ENCODE measurements around the gene JAZF1.

The JAZF1 gene

GRCh38 chr7:28078036-28078901 is 102.3 kb downstream of the JAZF1 start:
- peaks cover 54% of the 10 kb centered on the region for H3K79me2 ChIP-seq (ENCODE audit: control insufficient read depth, low read length)
- 0 out of 2 replicates have a peak, but pooled peaks cover 4% of the 10 kb centered on the region for H3F3A ChIP-seq (ENCODE audit: control insufficient read depth, insufficient read depth)
- no peak overlapping the region for H3K4me2 ChIP-seq (ENCODE audit: low read length)
- no peak for TF ChIP-seq EZH2phosphoT487 (IDR thresholded peaks at IDR 0.05; ENCODE audit: borderline replicate concordance, low read length)
- TF ChIP-seq CTCF (IDR thresholded peaks at IDR 0.05; ENCODE audit: low read depth, low read length, poor library complexity, severe bottlenecking): peak; percentile 100
- H3K27me3 ChIP-seq (ENCODE audit: control insufficient read depth, low read length): no peaks in the 10 kb centered on the region
- no peaks in the 10 kb centered on the region for H3K36me3 ChIP-seq (ENCODE audit: control insufficient read depth, low read length)
- H3K9me3 ChIP-seq (ENCODE audit: control insufficient read depth, insufficient read depth, low read length): no peaks in the 10 kb centered on the region
- no peaks in the 10 kb centered on the region for H3K9me2 ChIP-seq (replicated peaks; ENCODE audit: control insufficient read depth, low read length)
- no peak overlapping the region for H3K4me3 ChIP-seq (ENCODE audit: low read length)
- H3K27ac ChIP-seq (ENCODE audit: low read depth, low read length): no peak overlapping the region
- peaks cover 5% of the 10 kb centered on the region; the same call in 1 of the 2 replicates for H3K4me1 ChIP-seq (ENCODE audit: control insufficient read depth, low read length)
- peaks cover 12% of the 10 kb centered on the region; the same call in 1 of the 2 replicates for H4K20me1 ChIP-seq (ENCODE audit: control insufficient read depth, insufficient read depth, low read depth, low read length)

- no peak overlapping the region for H3K4me2 ChIP-seq (ENCODE audit: low read length)
- H3K4me3 ChIP-seq (ENCODE audit: low read length): no peak overlapping the region
- no peak for TF ChIP-seq CTCF (IDR thresholded peaks at IDR 0.05; ENCODE audit: low read depth, low read length, poor library complexity, severe bottlenecking)
- TF ChIP-seq EZH2phosphoT487 (IDR thresholded peaks at IDR 0.05; ENCODE audit: borderline replicate concordance, low read length): no peak
- H3K9me2 ChIP-seq (replicated peaks; ENCODE audit: control insufficient read depth, low read length): no peaks in the 10 kb centered on the region
- H3K27ac ChIP-seq (ENCODE audit: low read depth, low read length): no peak overlapping the region
- H3F3A ChIP-seq (ENCODE audit: control insufficient read depth, insufficient read depth): 0 out of 2 replicates have a peak, but pooled peaks cover 4% of the 10 kb centered on the region
- H4K20me1 ChIP-seq (ENCODE audit: control insufficient read depth, insufficient read depth, low read depth, low read length): peaks cover 11% of the 10 kb centered on the region; the same call in 1 of the 2 replicates
- no peaks in the 10 kb centered on the region for H3K27me3 ChIP-seq (ENCODE audit: control insufficient read depth, low read length)
- H3K4me1 ChIP-seq (ENCODE audit: control insufficient read depth, low read length): peaks cover 5% of the 10 kb centered on the region; the same call in 1 of the 2 replicates
- no peaks in the 10 kb centered on the region for H3K36me3 ChIP-seq (ENCODE audit: control insufficient read depth, low read length)
- H3K79me2 ChIP-seq (ENCODE audit: control insufficient read depth, low read length): peaks cover 53% of the 10 kb centered on the region
- no peaks in the 10 kb centered on the region for H3K9me3 ChIP-seq (ENCODE audit: control insufficient read depth, insufficient read depth, low read length)
These were observed 103.0 kb downstream of the JAZF1 start for GRCh38 chr7:28077616-28078015.

- no peaks in the 10 kb centered on the region for H3K9me3 ChIP-seq (ENCODE audit: control insufficient read depth, insufficient read depth, low read length)
- peaks cover 11% of the 10 kb centered on the region; the same call in 1 of the 2 replicates for H4K20me1 ChIP-seq (ENCODE audit: control insufficient read depth, insufficient read depth, low read depth, low read length)
- H3K9me2 ChIP-seq (replicated peaks; ENCODE audit: control insufficient read depth, low read length): no peaks in the 10 kb centered on the region
- 0 out of 2 replicates have a peak, but pooled peaks cover 4% of the 10 kb centered on the region for H3F3A ChIP-seq (ENCODE audit: control insufficient read depth, insufficient read depth)
- TF ChIP-seq EZH2phosphoT487 (IDR thresholded peaks at IDR 0.05; ENCODE audit: borderline replicate concordance, low read length) (no peak), CTCF (IDR thresholded peaks at IDR 0.05; ENCODE audit: low read depth, low read length, poor library complexity, severe bottlenecking) (no peak)
- H3K4me1 ChIP-seq (ENCODE audit: control insufficient read depth, low read length): peaks cover 5% of the 10 kb centered on the region; the same call in 1 of the 2 replicates
- no peak overlapping the region for H3K4me2 ChIP-seq (ENCODE audit: low read length)
- peaks cover 53% of the 10 kb centered on the region for H3K79me2 ChIP-seq (ENCODE audit: control insufficient read depth, low read length)
- no peak overlapping the region for H3K4me3 ChIP-seq (ENCODE audit: low read length)
- no peak overlapping the region for H3K27ac ChIP-seq (ENCODE audit: low read depth, low read length)
- no peaks in the 10 kb centered on the region for H3K27me3 ChIP-seq (ENCODE audit: control insufficient read depth, low read length)
- H3K36me3 ChIP-seq (ENCODE audit: control insufficient read depth, low read length): no peaks in the 10 kb centered on the region
These were observed 104.0 kb downstream of the JAZF1 start for GRCh38 chr7:28076423-28077200.

All from DOHH2 (cell line).